ENCODE data around the gene PRH2.

The PRH2 gene

DNA sequence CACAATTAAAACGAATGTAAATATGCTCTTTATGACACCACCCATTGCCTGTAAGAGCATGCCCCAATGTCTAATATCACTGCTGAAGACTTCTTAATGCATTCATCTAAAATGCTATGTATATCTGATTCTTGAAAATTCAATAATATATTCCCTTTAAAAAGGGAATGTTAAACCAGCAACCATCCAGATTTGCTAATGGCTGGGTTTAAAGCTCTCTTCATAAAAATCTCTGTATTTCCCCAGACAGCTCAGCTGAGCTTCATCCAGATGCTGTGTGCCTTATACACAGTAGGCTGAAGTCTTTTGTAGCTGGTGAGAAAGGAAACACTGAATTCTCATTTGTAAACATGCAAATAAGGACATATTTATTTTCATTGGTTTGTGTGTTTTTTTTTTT lies 10.1 kb downstream of the PRH2 start, which contains the start of gene TAS2R14:
Gene TAS2R14 (minus strand): TSS at position 101 of the 400 bp plus-strand sequence. CDS start 56 bp downstream, at position 45.
- TF ChIP-seq, protein P1, sequence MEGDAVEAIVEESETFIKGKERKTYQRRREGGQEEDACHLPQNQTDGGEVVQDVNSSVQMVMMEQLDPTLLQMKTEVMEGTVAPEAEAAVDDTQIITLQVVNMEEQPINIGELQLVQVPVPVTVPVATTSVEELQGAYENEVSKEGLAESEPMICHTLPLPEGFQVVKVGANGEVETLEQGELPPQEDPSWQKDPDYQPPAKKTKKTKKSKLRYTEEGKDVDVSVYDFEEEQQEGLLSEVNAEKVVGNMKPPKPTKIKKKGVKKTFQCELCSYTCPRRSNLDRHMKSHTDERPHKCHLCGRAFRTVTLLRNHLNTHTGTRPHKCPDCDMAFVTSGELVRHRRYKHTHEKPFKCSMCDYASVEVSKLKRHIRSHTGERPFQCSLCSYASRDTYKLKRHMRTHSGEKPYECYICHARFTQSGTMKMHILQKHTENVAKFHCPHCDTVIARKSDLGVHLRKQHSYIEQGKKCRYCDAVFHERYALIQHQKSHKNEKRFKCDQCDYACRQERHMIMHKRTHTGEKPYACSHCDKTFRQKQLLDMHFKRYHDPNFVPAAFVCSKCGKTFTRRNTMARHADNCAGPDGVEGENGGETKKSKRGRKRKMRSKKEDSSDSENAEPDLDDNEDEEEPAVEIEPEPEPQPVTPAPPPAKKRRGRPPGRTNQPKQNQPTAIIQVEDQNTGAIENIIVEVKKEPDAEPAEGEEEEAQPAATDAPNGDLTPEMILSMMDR (IDR thresholded peaks at IDR 0.05; ENCODE audit: insufficient read depth, low read depth, low read length, missing control alignments), result no peak
- no peak within 1 kb of the TSS for H3K4me3 ChIP-seq (ENCODE audit: low read length)
- no peak for DNase-seq (ENCODE audit: low read depth)

DNA sequence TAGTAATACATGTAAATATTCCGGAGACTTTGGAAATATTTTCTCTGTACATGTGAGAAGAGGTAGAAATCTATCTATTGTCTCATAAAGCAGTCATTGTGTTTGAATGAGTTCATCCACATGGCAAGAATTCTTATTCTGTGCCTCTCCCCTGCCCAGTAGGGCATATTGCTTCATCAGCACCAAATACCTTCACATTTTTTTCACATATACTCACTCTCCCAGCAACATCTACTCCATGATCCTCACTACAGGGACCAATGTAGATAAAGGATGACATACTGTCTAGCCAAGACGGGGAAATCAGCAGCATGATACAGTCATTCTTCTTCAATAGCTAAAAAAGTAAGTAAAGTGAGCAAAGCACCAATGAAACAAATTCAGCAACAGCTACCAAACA lies 11.4 kb downstream of the PRH2 start:
- TF ChIP-seq, protein P1 (IDR thresholded peaks at IDR 0.05; ENCODE audit: insufficient read depth, low read depth, low read length, missing control alignments), result no peak
- no peak overlapping the region for H3K4me3 ChIP-seq (ENCODE audit: low read length)
- peak; percentile 97 for DNase-seq (ENCODE audit: low read depth)

DNA sequence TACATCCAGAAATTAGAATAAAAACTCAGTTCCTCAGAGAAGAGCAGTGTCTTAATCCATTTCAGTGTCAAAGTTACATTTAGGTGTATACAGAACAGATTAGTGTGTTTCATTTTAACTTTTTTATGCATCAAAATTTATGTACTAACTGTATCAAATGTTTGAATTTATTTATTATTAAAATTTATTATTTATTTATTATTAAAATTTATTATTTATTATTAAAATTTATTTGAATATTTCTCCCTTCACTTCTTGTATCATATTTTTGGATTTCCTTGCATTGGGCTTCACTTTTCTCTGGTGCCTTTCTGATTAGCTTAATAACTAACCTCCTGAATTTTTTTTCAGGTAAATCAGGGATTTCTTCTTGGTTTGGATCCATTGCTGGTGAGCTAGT lies 12.3 kb downstream of the PRH2 start:
- no peak for DNase-seq (ENCODE audit: low read depth)
- no peak overlapping the region for H3K4me3 ChIP-seq (ENCODE audit: low read length)
- TF ChIP-seq, protein P1 (IDR thresholded peaks at IDR 0.05; ENCODE audit: insufficient read depth, low read depth, low read length, missing control alignments), result no peak

DNA sequence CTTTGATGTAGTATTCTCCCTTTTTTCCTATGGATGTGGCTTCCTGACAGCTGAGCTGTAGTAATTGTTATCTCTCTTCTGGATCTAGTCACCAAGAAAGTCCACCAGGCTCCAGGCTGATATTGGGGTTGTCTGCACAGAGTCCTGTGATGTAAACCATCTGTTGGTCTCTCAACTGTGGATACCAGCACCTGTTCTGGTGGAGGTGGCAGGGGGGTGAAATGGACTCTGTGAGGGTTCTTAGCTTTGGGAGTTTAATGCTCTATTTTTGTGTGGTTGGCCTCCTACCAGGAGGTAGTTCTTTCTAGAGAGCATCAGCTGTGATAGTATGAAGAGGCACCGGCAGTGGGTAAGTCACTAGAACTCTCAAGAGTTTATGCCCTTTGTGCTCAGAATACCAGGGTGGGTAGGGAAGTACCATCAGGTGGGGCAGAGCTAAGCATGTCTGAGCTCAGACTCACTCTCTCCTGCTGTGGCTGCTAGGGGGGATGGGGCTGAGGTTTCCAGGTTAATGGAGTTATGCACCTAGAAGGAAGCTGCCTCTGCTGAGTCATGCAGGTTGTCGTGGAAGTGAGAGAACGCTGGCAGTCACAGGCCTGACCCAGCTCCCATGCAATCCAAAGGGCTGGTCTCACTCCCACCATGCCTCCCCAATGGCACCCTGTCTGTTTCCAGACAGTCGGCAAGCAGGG lies 13.0 kb downstream of the PRH2 start:
- TF ChIP-seq, protein P1 (IDR thresholded peaks at IDR 0.05; ENCODE audit: insufficient read depth, low read depth, low read length, missing control alignments), result no peak
- peak; percentile 97 for DNase-seq (ENCODE audit: low read depth)
- H3K4me3 ChIP-seq (ENCODE audit: low read length), result no peak overlapping the region

DNA sequence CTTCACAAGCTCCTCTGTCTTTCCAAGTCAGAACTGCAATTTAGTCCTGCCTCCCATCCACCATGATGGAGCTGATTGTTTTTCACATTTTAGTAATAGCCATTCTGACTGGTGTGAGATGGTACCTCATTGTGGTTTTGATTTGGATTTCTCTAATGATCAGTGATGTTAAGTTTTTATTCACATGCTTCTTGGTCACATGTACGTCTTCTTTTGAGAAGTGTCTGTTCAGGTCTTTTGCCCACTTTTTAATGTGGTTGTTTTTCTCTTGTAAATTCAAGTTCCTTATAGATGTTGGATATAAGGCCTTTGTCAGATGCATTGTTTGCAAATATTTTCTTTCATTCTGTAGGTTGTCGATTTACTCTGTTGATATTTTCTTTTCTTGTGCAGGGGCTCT lies 14.1 kb downstream of the PRH2 start:
- TF ChIP-seq, protein P1 (IDR thresholded peaks at IDR 0.05; ENCODE audit: insufficient read depth, low read depth, low read length, missing control alignments), result no peak
- no peak for DNase-seq (ENCODE audit: low read depth)
- no peak overlapping the region for H3K4me3 ChIP-seq (ENCODE audit: low read length)

DNA sequence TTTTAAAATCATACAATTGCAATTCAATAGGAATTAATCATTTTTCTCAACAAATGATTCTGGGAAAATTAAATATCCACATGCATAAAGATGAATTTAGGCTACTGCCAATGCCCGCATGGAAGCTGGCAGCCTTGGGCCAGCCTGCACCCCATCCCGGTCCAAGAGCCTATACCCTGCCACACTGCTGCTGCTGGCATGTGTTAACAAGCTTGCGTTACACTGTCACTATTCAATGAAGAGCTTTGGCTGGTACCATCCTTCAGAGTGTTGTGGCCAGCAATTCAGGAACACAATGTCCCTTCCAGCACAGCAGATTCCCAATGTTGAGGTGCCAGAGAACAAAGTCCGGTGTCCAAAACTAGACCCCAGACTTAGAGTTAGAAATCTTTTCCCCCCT lies 23.6 kb downstream of the PRH2 start:
- H3K4me3 ChIP-seq (ENCODE audit: low read length), result no peak overlapping the region
- no peak for DNase-seq (ENCODE audit: low read depth)
- TF ChIP-seq, protein P1 (IDR thresholded peaks at IDR 0.05; ENCODE audit: insufficient read depth, low read depth, low read length, missing control alignments), result no peak

DNA sequence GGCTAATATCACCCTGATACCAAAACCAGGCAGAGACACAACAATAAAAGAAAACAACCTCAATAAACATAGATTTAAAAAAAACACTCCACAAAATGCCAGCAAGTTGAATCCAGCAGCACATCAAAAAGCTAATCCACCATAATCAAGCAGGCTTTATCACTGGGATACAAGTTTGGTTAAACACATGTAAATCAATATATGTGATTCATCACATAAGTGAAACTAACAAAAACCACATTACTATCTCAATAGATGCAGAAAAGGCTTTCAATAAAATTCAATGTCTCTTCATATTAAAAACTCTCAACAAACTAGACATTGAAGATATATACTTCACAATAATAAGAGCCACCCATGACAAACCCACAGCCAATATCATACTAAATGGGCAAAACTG lies 27.0 kb downstream of the PRH2 start:
- no peak overlapping the region for H3K4me3 ChIP-seq (ENCODE audit: low read length)
- no peak for DNase-seq (ENCODE audit: low read depth)
- TF ChIP-seq, protein P1 (IDR thresholded peaks at IDR 0.05; ENCODE audit: insufficient read depth, low read depth, low read length, missing control alignments), result no peak

Measured in epithelial cell of esophagus (primary cell).